Myometrial cell (primary cell): ENCODE data around the gene SRPRA. TPM values are rescaled to one million over a fixed set of nuclear protein-coding genes. Genes with fewer than 3 reads are reported as not detected.

Source experiments
- total RNA-seq: library from RNA; depleted of rRNA; stranded (reverse); fragments of >200 nt; gene quantifications from 2 replicates; pipeline ENCODE4 v1.2.3, GENCODE V29; 2015

The SRPRA gene
- 154 and 181 TPM in 2 replicates for total RNA-seq

GRCh38 chr11:126268708-126269579 is at the start of gene SRPRA, which contains the start of gene FOXRED1:
TSS of gene SRPRA (minus strand) at chr11:126268895. CDS start at chr11:126268804, 91 bp downstream.
TSS of gene FOXRED1 (plus strand) at chr11:126269154. CDS start at chr11:126269207, 53 bp downstream.

GRCh38 chr11:126303623-126304456 is 35.1 kb upstream of the SRPRA start, which contains the start of gene DCPS:
TSS of gene DCPS (plus strand) at chr11:126304060. CDS start at chr11:126304081, 21 bp downstream.

GRCh38 chr11:126282736-126283591 is 14.3 kb upstream of the SRPRA start, which contains the start of gene TIRAP:
TSS of gene TIRAP (plus strand) at chr11:126283093. CDS start at chr11:126290895, 7,802 bp downstream.

Other genes starting within 250 kb of the SRPRA start
- gene CDON, start 206.0 kb downstream of the SRPRA start, total RNA-seq, result 0.58 and 1.8 TPM in 2 replicates
- gene RPUSD4, start 57.2 kb downstream of the SRPRA start, total RNA-seq, result 19.3 and 19.7 TPM in 2 replicates
- 30.1 and 31.1 TPM in 2 replicates for gene FAM118B, start 57.1 kb downstream of the SRPRA start, total RNA-seq
- gene FOXRED1, start 259 bp upstream of the SRPRA start, total RNA-seq, result 22.0 and 38.3 TPM in 2 replicates
- 1.7 and 5.7 TPM in 2 replicates for gene TIRAP, start 14.2 kb upstream of the SRPRA start, total RNA-seq
- 32.4 and 32.6 TPM in 2 replicates for gene DCPS, start 35.2 kb upstream of the SRPRA start, total RNA-seq
- gene ST3GAL4, start 86.8 kb upstream of the SRPRA start, total RNA-seq, result 26.2 and 32.9 TPM in 2 replicates